Peyer's patch (tissue), 4 donors: ENCODE results near the gene AADACL2.

Experiments
- POLR2A ChIP-seq, 2 donors: fragments of 450-650 bp; IDR thresholded peaks; one replicate each; pipeline ENCODE4 v1.5.1; 2017; ENCODE audit warnings: antibody characterized with exemption in 2 of 2, mild to moderate bottlenecking in 2 of 2, moderate library complexity in 2 of 2
- TF ChIP-seq, protein P1 (sequence below), 6 experiments: fragments of 450-650 bp in 4 of 6; fragments of 200-600 bp in 2 of 6; sonication (generic) in 1 of 6; IDR thresholded peaks; one replicate each; pipeline ENCODE4 v1.5.1; 2017 to 2019; ENCODE audit warnings: antibody characterized with exemption in 6 of 6, mild to moderate bottlenecking in 3 of 6, moderate library complexity in 1 of 6

DNA sequence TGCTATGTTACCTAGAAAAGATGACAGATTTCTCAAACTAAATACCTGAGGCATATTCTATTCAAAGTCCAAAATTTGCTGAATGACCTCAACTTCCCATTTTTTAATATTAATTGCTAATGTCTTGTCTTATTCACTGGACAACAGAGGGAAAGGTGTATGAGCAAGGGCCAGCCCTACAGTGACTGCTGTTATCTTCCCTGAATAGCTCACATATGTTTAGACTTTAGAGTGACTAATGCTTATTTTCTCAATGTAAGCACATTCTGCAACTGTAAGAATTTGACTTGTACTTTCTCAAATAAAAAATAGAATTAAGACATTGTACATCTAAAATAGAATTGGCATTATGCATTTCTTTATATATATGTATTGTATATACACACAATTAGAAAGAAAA lies 26.5 kb upstream of the AADACL2 start:
- TF ChIP-seq POLR2A (IDR thresholded peaks at IDR 0.05), result no peak
- TF ChIP-seq, protein P1, sequence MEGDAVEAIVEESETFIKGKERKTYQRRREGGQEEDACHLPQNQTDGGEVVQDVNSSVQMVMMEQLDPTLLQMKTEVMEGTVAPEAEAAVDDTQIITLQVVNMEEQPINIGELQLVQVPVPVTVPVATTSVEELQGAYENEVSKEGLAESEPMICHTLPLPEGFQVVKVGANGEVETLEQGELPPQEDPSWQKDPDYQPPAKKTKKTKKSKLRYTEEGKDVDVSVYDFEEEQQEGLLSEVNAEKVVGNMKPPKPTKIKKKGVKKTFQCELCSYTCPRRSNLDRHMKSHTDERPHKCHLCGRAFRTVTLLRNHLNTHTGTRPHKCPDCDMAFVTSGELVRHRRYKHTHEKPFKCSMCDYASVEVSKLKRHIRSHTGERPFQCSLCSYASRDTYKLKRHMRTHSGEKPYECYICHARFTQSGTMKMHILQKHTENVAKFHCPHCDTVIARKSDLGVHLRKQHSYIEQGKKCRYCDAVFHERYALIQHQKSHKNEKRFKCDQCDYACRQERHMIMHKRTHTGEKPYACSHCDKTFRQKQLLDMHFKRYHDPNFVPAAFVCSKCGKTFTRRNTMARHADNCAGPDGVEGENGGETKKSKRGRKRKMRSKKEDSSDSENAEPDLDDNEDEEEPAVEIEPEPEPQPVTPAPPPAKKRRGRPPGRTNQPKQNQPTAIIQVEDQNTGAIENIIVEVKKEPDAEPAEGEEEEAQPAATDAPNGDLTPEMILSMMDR (IDR thresholded peaks at IDR 0.05), result no peak
